G401.6 (cell line): Measurements from ENCODE around the gene EEF2K.
"Not testable (repeated sequence)": the region's sequence is repeated elsewhere in the genome, so short reads cannot be mapped to it uniquely, and the experiment has no call there.

Experiments used
- FAIRE-seq: peaks from 2 replicates; lab custom pipeline; 2012; peaks lifted over from hg19 to GRCh38; lab: Jason Lieb, UNC

EEF2K gene

GRCh38 chr16:22206013-22206841 lies at the start of gene EEF2K:
EEF2K (plus strand) TSS chr16:22206278; CDS start chr16:22225730, 19,452 bp downstream.
- FAIRE-seq, result no peak

- no peak for FAIRE-seq
Measured at GRCh38 chr16:22161401-22161800, 44.7 kb upstream of the EEF2K start.

GRCh38 chr16:22161999-22162655 lies 44.0 kb upstream of the EEF2K start, which contains the start of gene SDR42E2:
SDR42E2 (plus strand) TSS chr16:22162506; CDS start chr16:22165583, 3,077 bp downstream.
- FAIRE-seq, result no peak

- FAIRE-seq, result no peak
Measured at GRCh38 chr16:22162656-22163009, 43.4 kb upstream of the EEF2K start.

GRCh38 chr16:22163806-22164205 lies 42.3 kb upstream of the EEF2K start:
- no peak for FAIRE-seq

- no peak for FAIRE-seq
Measured at GRCh38 chr16:22164482-22164881, 41.6 kb upstream of the EEF2K start.

GRCh38 chr16:22165508-22166285 lies 40.4 kb upstream of the EEF2K start:
- no peak for FAIRE-seq

GRCh38 chr16:22171953-22172352 lies 34.1 kb upstream of the EEF2K start:
- no peak for FAIRE-seq

- not testable (repeated sequence) for FAIRE-seq
Measured at GRCh38 chr16:22172642-22173041, 33.4 kb upstream of the EEF2K start.

- FAIRE-seq, result no peak
Measured at GRCh38 chr16:22174642-22175041, 31.4 kb upstream of the EEF2K start.

GRCh38 chr16:22177968-22178930 lies 27.8 kb upstream of the EEF2K start:
- no peak for FAIRE-seq

- no peak for FAIRE-seq
Measured at GRCh38 chr16:22181426-22181825, 24.7 kb upstream of the EEF2K start.

- no peak for FAIRE-seq
Measured at GRCh38 chr16:22181843-22182242, 24.2 kb upstream of the EEF2K start.

- FAIRE-seq, result no peak
Measured at GRCh38 chr16:22183335-22183734, 22.7 kb upstream of the EEF2K start.

GRCh38 chr16:22183901-22184614 lies 22.0 kb upstream of the EEF2K start:
- no peak for FAIRE-seq

- no peak for FAIRE-seq
Measured at GRCh38 chr16:22184615-22184968, 21.5 kb upstream of the EEF2K start.

GRCh38 chr16:22186517-22186916 lies 19.6 kb upstream of the EEF2K start:
- no peak for FAIRE-seq

GRCh38 chr16:22188267-22188594 lies 17.8 kb upstream of the EEF2K start:
- no peak for FAIRE-seq

- peak; percentile 91 for FAIRE-seq
Measured at GRCh38 chr16:22188595-22189442, 17.3 kb upstream of the EEF2K start.

GRCh38 chr16:22189473-22190080 lies 16.5 kb upstream of the EEF2K start:
- no peak for FAIRE-seq
